HG02852 (cell line): Measurements from ENCODE around the gene MRPL23.

Source experiments
- ATAC-seq: cut with Tn5 transposase; IDR thresholded peaks from one replicate; pipeline ENCODE4 v1.9.1; 2021; ENCODE audit warnings: mild to moderate bottlenecking, moderate library complexity; ENCODE audit not compliant: unreplicated experiment

MRPL23 gene

GRCh38 chr11:1988667-1989317, 41.7 kb downstream of the MRPL23 start:
- no peak for ATAC-seq

GRCh38 chr11:1989953-1990352, 42.8 kb downstream of the MRPL23 start:
- ATAC-seq, result no peak

- ATAC-seq, result no peak
Measured at GRCh38 chr11:1990872-1991578, 43.9 kb downstream of the MRPL23 start.

- ATAC-seq, result no peak
Measured at GRCh38 chr11:1992111-1992510, 45.0 kb downstream of the MRPL23 start.

- ATAC-seq, result no peak
Measured at GRCh38 chr11:1994121-1994520, 47.0 kb downstream of the MRPL23 start.

GRCh38 chr11:1997755-1998154, 50.6 kb downstream of the MRPL23 start, which contains the start of gene H19:
Gene H19, minus strand, starts transcription at chr11:1997842.
- ATAC-seq, result no peak

- ATAC-seq, result no peak
Measured at GRCh38 chr11:1998290-1998689, 51.2 kb downstream of the MRPL23 start.

GRCh38 chr11:1998861-1999260, 51.7 kb downstream of the MRPL23 start:
- ATAC-seq, result no peak

GRCh38 chr11:2002042-2002776, 55.1 kb downstream of the MRPL23 start:
- ATAC-seq, result no peak

GRCh38 chr11:2002807-2003206, 55.7 kb downstream of the MRPL23 start:
- ATAC-seq, result no peak

GRCh38 chr11:2004466-2004865, 57.3 kb downstream of the MRPL23 start:
- ATAC-seq, result no peak
